Stimulated activated CD8-positive, alpha-beta memory T cell treated with anti-CD3 and anti-CD28 coated beads, Interleukin-12 subunit alpha, Interleukin-12 subunit beta, amount 100 ng/mL, for 24 hours (primary cell): ENCODE data around the gene TPST2.
"Not testable (repeated sequence)": the region's sequence is repeated elsewhere in the genome, so short reads cannot be mapped to it uniquely, and the experiment has no call there.

Experiments
- DNase-seq: peaks from one replicate; pipeline ENCODE4 v3.0.0-alpha.2; 2020; ENCODE audit errors: extremely low read depth

The TPST2 gene

GRCh38 chr22:26534171-26534855, 55.6 kb downstream of the TPST2 start:
- no peak for DNase-seq

DNA sequence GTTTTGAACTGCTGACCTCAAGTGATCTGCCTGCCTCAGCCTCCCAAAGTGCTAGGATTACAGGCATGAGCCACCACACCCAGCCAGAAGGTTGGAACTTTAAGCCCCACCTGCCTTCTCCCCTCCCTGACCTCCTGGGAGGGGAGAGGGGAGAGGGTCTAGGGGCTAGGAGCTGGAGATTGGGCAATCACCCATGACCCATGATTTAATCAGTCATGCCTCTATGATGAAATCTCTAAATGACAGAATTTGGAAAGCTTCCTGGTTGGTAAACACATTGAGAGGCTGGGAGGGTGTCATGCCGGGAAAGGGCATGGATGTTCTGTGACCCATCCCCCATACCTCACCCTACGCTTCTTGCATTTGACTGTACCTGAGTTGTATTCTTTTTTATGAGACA, 60.6 kb downstream of the TPST2 start:
- no peak for DNase-seq

- DNase-seq: not testable (repeated sequence)
Measured at GRCh38 chr22:26528518-26528917, 61.4 kb downstream of the TPST2 start.

DNA sequence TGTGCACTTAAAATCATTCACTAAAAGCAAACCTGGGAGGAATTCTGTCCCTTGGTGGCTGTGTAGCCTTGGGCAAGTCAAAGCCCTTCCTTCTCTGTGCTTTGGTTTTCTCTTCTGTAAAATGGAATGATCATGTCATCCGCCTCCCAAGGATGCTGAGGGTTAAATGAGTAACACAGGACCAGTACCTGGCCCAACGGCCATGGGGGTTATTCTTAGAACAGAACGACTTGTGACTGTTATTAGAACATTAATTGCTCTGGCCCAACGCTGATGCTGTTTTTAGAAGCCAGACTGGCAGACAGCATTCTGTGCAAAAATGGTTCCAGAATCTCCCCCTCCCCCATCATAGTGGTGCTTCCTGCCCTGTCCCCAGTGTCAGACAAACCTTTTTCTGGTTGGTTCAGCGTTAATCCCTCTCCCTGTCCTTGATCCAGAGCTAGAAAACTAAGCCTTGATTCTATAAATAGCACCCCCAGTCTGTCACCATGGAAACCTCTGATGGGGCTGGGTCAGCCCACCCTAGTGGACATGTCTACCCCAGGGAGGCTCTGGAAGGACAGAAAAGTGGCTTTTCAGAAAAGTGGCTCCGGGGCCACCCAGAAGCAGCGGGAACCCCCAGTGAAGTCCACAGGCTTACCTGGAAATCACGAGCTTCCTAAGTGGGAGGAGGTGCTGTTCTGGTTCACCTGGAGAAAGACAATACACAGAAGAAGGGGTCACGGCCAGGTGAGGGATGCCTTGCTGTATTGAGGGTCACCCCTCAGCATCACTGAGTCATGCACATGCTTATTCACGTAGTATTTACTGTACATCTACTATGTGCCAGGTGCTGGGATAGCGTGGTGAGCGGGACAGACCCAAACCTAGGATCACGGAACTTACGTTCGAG, 62.1 kb downstream of the TPST2 start:
- DNase-seq: no peak

- DNase-seq: no peak
Measured at GRCh38 chr22:26527167-26527566, 62.8 kb downstream of the TPST2 start.

DNA sequence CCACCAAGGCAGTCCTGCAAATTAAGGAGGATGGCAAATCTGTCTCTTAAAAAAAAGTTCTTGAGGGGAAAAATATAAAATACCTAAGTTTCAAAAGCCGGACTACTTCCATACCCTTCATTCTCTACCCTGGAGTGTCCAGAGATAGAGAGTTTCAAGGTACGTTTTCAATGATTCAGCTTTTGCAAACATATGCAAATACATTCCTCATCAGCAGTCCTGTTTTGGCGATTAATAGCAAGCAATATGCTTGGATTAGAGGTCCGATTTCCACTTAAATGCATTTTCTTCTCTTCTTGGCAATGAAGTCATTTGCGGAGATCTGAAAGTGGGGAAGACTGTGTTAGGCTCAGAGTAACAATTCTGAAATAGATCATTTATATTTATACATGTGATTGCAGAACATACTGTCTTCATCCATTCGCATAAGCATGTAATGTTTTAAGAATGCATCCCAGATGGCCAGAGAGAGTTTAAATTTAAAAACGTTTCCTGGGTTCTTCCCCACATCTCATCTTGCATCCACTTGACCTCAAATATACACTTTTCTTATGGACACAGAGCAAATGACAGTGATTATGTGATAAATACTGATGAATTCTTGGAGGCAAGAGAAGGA, 63.9 kb downstream of the TPST2 start:
- DNase-seq: no peak

GRCh38 chr22:26524870-26525269, 65.1 kb downstream of the TPST2 start:
- DNase-seq: no peak

DNA sequence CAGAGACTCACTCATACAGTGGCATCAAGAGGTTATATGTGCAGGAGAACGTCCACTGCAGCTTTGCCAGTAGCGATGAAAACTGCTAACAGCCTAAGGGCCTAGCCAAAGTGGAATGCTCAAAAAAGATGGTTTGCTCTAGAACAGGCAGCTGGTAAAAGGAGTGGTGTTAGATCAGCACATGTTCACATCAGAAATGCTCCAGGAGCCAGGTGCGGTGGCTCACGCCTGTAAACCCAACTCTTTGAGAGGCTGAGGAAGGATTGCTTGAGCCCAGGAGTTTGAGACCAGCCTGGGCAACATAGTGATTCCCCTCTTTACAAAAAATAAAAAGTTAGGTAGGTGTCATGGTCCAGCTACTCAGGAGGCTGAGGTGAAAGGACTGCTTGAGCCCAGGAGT, 67.3 kb downstream of the TPST2 start:
- DNase-seq: no peak

DNA sequence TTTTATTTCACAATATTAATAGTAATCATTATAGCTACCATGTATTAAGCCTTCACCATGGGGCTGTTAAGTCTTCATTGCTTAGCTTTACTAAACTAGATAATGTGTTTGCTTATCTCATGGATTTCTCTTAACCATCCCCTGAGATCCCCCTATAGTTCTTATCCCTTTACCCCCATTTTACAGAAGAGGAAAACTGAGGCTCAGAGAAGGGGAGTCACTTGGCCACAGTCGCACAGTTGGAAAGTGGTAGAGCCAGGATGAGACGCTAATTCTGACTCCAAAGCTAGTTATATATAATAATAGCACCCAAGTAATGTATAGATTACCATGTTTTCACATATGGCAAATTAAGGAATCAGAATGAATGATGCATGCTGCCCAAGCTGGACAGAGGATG, 67.9 kb downstream of the TPST2 start:
- DNase-seq: no peak

GRCh38 chr22:26517429-26517828, 72.5 kb downstream of the TPST2 start:
- DNase-seq: no peak

- DNase-seq: no peak
Measured at GRCh38 chr22:26516503-26516902, 73.4 kb downstream of the TPST2 start.

GRCh38 chr22:26515931-26516330, 74.0 kb downstream of the TPST2 start:
- DNase-seq: no peak

DNA sequence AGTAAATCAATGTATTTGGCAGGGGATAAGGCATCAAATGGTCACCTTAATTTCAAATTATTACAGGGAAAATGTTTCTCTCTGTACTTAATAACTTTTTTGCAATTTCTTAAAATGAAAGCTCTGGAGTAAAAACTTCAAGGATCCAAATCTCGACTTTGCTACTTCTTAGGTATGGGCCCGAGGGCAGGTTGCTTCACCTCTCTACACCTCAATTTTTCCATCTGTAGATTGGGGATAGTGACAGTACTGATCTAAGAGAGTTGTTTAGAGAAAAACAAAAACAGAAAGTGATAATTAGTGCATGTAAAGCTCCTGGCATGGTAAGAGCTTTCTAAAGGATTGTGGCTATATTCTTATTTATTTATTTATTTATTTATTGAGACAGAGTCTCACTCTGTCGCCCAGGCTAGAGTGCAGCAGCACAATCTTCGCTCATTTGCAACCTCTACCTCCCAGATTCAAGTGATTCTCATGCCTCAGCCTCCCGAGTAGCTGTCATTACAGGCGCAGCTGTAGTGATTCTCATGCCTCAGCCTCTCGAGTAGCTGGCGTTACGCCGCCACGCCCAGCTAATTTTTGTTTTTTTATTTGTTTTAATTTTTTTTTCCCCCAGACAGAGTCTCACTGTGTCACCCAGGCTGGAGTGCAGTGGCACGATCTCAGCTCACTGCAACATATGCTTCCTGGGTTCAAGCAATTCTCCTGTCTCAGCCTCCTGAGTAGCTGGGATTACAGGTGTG, 75.3 kb downstream of the TPST2 start:
- DNase-seq: no peak

GRCh38 chr22:26513838-26514237, 76.1 kb downstream of the TPST2 start:
- DNase-seq: no peak

DNA sequence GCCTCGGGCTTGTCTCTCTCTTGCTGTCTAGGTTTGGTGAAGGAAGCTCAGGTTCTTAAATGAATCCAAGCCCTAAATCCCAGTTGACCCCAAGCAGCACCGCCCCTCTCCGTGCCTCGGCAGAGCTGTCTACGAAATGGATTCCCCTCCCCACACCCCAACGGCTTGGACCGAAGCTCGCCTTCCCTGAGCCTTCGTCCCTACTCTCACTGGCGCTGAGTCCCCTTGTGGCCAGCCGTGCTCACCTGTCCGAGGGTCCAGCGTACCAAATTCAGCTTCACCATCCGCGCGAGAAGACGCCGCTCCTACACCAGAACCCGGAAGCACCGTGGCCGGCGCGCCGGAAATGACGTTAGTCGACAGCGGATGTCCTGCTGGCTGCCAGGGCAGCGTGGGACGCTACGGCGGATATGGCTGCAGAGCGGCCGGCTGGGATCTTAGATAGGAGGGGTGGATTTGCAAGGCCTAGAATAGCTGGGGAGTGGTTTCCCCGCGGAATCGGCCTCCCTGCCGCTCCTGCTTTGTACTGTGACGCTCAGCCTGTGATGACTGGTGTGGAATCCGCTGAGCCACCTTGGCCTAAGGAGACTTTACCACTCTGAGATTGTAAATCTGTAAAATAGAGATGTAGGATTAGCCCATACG, 77.7 kb downstream of the TPST2 start, which contains the start of gene TFIP11:
TSS of gene TFIP11 (minus strand) at position 325 of the 645 bp plus-strand sequence. CDS start 2,201 bp downstream, outside the sequence.
- DNase-seq: peak; percentile 78

DNA sequence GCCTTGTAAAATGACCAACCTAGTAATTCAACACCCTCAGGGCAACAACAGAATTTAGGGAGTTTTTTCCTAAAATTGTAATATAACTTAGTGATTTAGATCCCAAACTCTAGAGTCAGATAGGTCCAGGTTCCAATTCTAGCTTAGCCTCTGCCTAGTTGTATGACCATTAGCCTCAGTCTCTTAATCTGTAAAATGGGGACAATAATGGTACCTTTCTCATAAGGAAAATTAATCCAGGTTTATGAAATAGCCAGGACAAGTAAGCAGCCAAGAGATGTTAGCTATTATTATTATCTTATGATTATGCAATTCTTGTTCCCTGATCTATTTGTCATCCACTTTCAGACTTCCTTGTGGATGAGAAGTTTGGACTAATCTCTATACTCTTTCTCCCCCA, 81.8 kb downstream of the TPST2 start:
- no peak for DNase-seq

DNA sequence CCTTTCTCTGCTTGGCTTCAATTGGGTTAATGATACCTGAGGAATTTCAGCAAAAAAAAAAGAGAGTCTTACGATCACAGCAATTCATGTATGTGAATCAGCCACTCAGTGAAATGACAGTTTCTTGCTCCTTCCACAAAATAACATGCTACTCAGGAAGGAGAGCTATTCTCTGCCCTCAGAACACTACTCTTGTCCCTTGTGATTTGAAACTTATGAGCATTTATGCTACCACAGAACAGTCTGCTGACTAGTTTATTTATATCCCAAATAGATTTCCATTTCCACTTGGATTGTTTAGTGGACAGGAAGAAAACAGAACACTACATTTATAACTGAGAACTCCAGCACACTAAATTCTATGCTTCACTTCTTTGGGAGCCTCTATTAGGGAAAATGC, 86.2 kb downstream of the TPST2 start:
- no peak for DNase-seq

- no peak for DNase-seq
Measured at GRCh38 chr22:26502688-26503561, 87.0 kb downstream of the TPST2 start.

- DNase-seq: no peak
Measured at GRCh38 chr22:26501996-26502395, 87.9 kb downstream of the TPST2 start.

- DNase-seq: no peak
Measured at GRCh38 chr22:26499188-26499703, 90.7 kb downstream of the TPST2 start.
